Hematopoietic multipotent progenitor cell treated with erythropoietin and hydrocortisone succinate and interleukin-3 and kit ligand, for 8 days (in vitro differentiated cells): ENCODE results near the gene GRK2.
A peak's percentile ranks its signal among the peaks of the same experiment; 100 is the strongest.

Experiments used
- DNase-seq: peaks from one replicate; pipeline ENCODE4 v3.0.0-alpha.2; 2015

Gene GRK2

GRCh38 chr11:67254798-67255197 is 11.5 kb upstream of the GRK2 start:
- DNase-seq = peak; percentile 70

- DNase-seq = no peak
Measured at GRCh38 chr11:67255353-67255752, 10.9 kb upstream of the GRK2 start.

- no peak for DNase-seq
Measured at GRCh38 chr11:67255864-67256263, 10.4 kb upstream of the GRK2 start.

GRCh38 chr11:67256477-67257135 is 9.7 kb upstream of the GRK2 start:
- DNase-seq = no peak

GRCh38 chr11:67260406-67260805 is 5.9 kb upstream of the GRK2 start:
- no peak for DNase-seq

- DNase-seq = peak; percentile 55
Measured at GRCh38 chr11:67260885-67261639, 5.2 kb upstream of the GRK2 start.

GRCh38 chr11:67261640-67261945 is 4.7 kb upstream of the GRK2 start:
- DNase-seq = no peak

GRCh38 chr11:67261946-67262681 is 4.2 kb upstream of the GRK2 start:
- DNase-seq = no peak

GRCh38 chr11:67262731-67263675 is 3.3 kb upstream of the GRK2 start:
- peak; percentile 89 for DNase-seq

- no peak for DNase-seq
Measured at GRCh38 chr11:67264260-67264659, 2.0 kb upstream of the GRK2 start.

- no peak for DNase-seq
Measured at GRCh38 chr11:67264877-67265632, 1.2 kb upstream of the GRK2 start.

- peak; percentile 58 for DNase-seq
Measured at GRCh38 chr11:67265633-67266448, 432 bp upstream of the GRK2 start.

GRCh38 chr11:67267188-67268080 is 1.2 kb downstream of the GRK2 start:
- peak; percentile 51 for DNase-seq

- DNase-seq = peak; percentile 58
Measured at GRCh38 chr11:67268081-67268961, 2.0 kb downstream of the GRK2 start.

- no peak for DNase-seq
Measured at GRCh38 chr11:67268962-67269268, 2.6 kb downstream of the GRK2 start.

GRCh38 chr11:67269401-67270255 is 3.4 kb downstream of the GRK2 start:
- DNase-seq = peak; percentile 77

- DNase-seq = no peak
Measured at GRCh38 chr11:67270256-67271204, 4.3 kb downstream of the GRK2 start.
